K562 (cell line): ENCODE data around the gene MYO6. TPM values are rescaled to one million over a fixed set of nuclear protein-coding genes. Genes with fewer than 3 reads are reported as not detected.

Experiments
- ATAC-seq: fragments of 200-7000 bp; cut with Tn5 transposase; 3 replicates; pipeline ENCODE4 v1.9.1; 2020; ENCODE audit warnings: moderate library complexity
- BruUV-seq: library from RNA; stranded (reverse); fragments of 400-500 nt; replicated peaks from 2 replicates; lab custom pipeline; 2021; lab: Mats Ljungman, UMichigan
- CTCF ChIA-PET: fragments of 300-600 bp; formaldehyde crosslinking; extraction: SDS; loops from one replicate; lab custom pipeline; 2021; ENCODE audit warnings: low intra/inter-chr PET ratio; lab: Yijun Ruan, JAX
- POLR2A ChIA-PET: fragments of 300-600, 350-650 bp; sonication (Branson Sonifier 250); formaldehyde crosslinking; extraction: SDS; loops from one replicate; lab custom pipeline; 2021; ENCODE audit warnings: antibody characterized with exemption, inconsistent platforms; lab: Yijun Ruan, JAX
- DNase-seq, 4 experiments: peaks; one replicate each; pipeline versions ENCODE4 v3.0.0 to v3.0.0-alpha.2; 2011 to 2018; ENCODE audit warnings: low spot score in 3 of 4, mixed read lengths in 3 of 4; ENCODE audit errors: extremely low read depth in 1 of 4
- FAIRE-seq: peaks from 2 replicates; lab custom pipeline; 2011; peaks lifted over from hg19 to GRCh38; lab: Jason Lieb, UNC
- H2AFZ ChIP-seq: 2 replicates; pipeline ENCODE4 v1.6.0; 2011; ENCODE audit warnings: low read depth, low read length, control low read depth, inconsistent platforms
- H3K27ac ChIP-seq: fragments of 200-600 bp; 3 replicates; pipeline ENCODE4 v1.8.0; 2011; ENCODE audit warnings: low read depth, mild to moderate bottlenecking, control low read depth, inconsistent platforms, low read length, moderate library complexity, mixed read lengths; ENCODE audit errors: extremely low read depth
- H3K27me3 ChIP-seq, 2 experiments: fragments of 300-600 bp in 1 of 2; 2 replicates in 1 of 2; 3 replicates in 1 of 2; pipeline versions ENCODE4 v1.6.0 to v1.8.0; 2011; ENCODE audit warnings: inconsistent platforms in 2 of 2, low read length in 2 of 2, mild to moderate bottlenecking in 1 of 2, mixed read lengths in 1 of 2, moderate library complexity in 1 of 2; ENCODE audit not compliant: control insufficient read depth in 2 of 2, insufficient read depth in 2 of 2
- H3K36me3 ChIP-seq: fragments of 300-600 bp; 3 replicates; pipeline ENCODE4 v1.8.0; 2011; ENCODE audit warnings: mild to moderate bottlenecking, low read length, inconsistent platforms; ENCODE audit not compliant: control insufficient read depth, insufficient read depth
- H3K4me1 ChIP-seq, 2 experiments: fragments of 200-600 bp in 1 of 2; replicated peaks in 1 of 2; 2 replicates in 1 of 2; 3 replicates in 1 of 2; pipeline versions ENCODE4 v1.5.1 to v1.8.0; 2011; ENCODE audit warnings: inconsistent platforms in 2 of 2, low read length in 2 of 2, mild to moderate bottlenecking in 1 of 2, mixed read lengths in 1 of 2, moderate library complexity in 1 of 2; ENCODE audit not compliant: control insufficient read depth in 2 of 2, insufficient read depth in 2 of 2
- H3K4me2 ChIP-seq: 2 replicates; pipeline ENCODE4 v1.6.1; 2011; ENCODE audit warnings: low read length, control low read depth, inconsistent platforms, mixed read lengths; ENCODE audit not compliant: insufficient read depth
- H3K4me3 ChIP-seq: fragments of 200-600 bp; sonication (generic), shearing (Covaris generic); 2 replicates; pipeline ENCODE4 v1.5.1; 2016; ENCODE audit warnings: control low read depth, inconsistent platforms
- H3K79me2 ChIP-seq: fragments of 200-600 bp; 3 replicates; pipeline ENCODE4 v1.8.0; 2011; ENCODE audit warnings: low read length, inconsistent platforms; ENCODE audit not compliant: control insufficient read depth, insufficient read depth
- H3K9ac ChIP-seq, 2 experiments: 2 replicates each; pipeline versions ENCODE4 v1.6.0 to v1.6.1; 2011; ENCODE audit warnings: low read depth in 2 of 2, low read length in 2 of 2, control low read depth in 1 of 2, inconsistent platforms in 1 of 2, mild to moderate bottlenecking in 1 of 2, mixed read lengths in 1 of 2; ENCODE audit not compliant: insufficient read depth in 1 of 2
- H3K9me1 ChIP-seq: one replicate; pipeline ENCODE4 v1.6.0; 2011; ENCODE audit warnings: inconsistent platforms, mild to moderate bottlenecking, low read length, moderate library complexity; ENCODE audit not compliant: control insufficient read depth, insufficient read depth
- H3K9me3 ChIP-seq: replicated peaks from 2 replicates; pipeline ENCODE4 v1.5.1; 2011; ENCODE audit warnings: low read depth, low read length, inconsistent platforms; ENCODE audit not compliant: control insufficient read depth, insufficient read depth
- H4K20me1 ChIP-seq: replicated peaks from 2 replicates; pipeline ENCODE4 v1.6.1; 2011; ENCODE audit warnings: low read length, inconsistent platforms, mixed read lengths; ENCODE audit not compliant: control insufficient read depth, insufficient read depth
- CHD2 ChIP-seq: IDR thresholded peaks from 2 replicates; pipeline ENCODE4 v1.6.1; 2011; ENCODE audit warnings: low read depth, low read length
- NFE2L1 ChIP-seq: fragments of 450-650 bp; IDR thresholded peaks from 2 replicates; pipeline ENCODE4 v1.6.1; 2016; ENCODE audit warnings: missing genetic modification characterization, low read depth, mild to moderate bottlenecking, missing compliant biosample characterization, moderate library complexity, borderline replicate concordance
- ZNF140 ChIP-seq: fragments of 250-450 bp; sonication (Bioruptor Pico); IDR thresholded peaks from 2 replicates; pipeline ENCODE4 v1.8.0; 2021; ENCODE audit warnings: moderate library complexity, mild to moderate bottlenecking, inconsistent platforms
- WGBS: fragments of 100-300 bp; shearing (Covaris generic); methylation state at CpG from one replicate; pipeline ENCODE4 v1.1.6; 2016; ENCODE audit warnings: low coverage, mixed read lengths; ENCODE audit not compliant: insufficient coverage; ENCODE audit errors: missing lambda C conversion rate; 5-methylcytosine and 5-hydroxymethylcytosine counted together
- in situ Hi-C: fragments of 300-500 bp; cut with MboI; formaldehyde crosslinking; loops from 4 replicates; pipeline ENCODE4 v1.15.0; 2018; ENCODE audit warnings: inconsistent platforms, mixed read lengths
- intact Hi-C: fragments of 100-400 bp; cut with micrococcal nuclease; formaldehyde crosslinking; loops from 2 replicates; pipeline ENCODE4 v1.14.2; 2022
- polyA plus RNA-seq, 8 experiments: library from polyadenylated mRNA; depleted of rRNA in 4 of 8; stranded (reverse) in 5 of 8; unstranded in 3 of 8; fragments of >200 nt; fragmentation: Nextera tagmentation in 2 of 8; fragmentation: Illumina TruSeq in 1 of 8; extraction: Ambion mirVana in 2 of 8; extraction: Trizol in 1 of 8; gene quantifications; 2 replicates each; pipeline versions ENCODE4 v1.2.1 to v1.2.3, GENCODE V29; 2011 to 2014; ENCODE audit warnings: inconsistent platforms in 1 of 8, missing spikeins in 1 of 8
- total RNA-seq, 7 experiments: library from RNA; depleted of rRNA in 6 of 7; stranded (reverse); fragments of >200 nt in 6 of 7; fragmentation: Illumina TruSeq in 2 of 7; extraction: Trizol in 2 of 7; gene quantifications; 2 replicates each; pipeline versions ENCODE4 v1.2.1 to v1.2.3, GENCODE V29; 2011 to 2021; ENCODE audit warnings: low replicate concordance in 1 of 7
- TF ChIP-seq, protein P1 (sequence below), 2 experiments: fragments of 450-650 bp in 1 of 2; sonication (generic) in 1 of 2; formaldehyde crosslinking in 1 of 2; IDR thresholded peaks; 2 replicates each; pipeline versions ENCODE4 v1.7.1 to v1.9.0; 2016 to 2022; ENCODE audit warnings: inconsistent platforms in 1 of 2, mild to moderate bottlenecking in 1 of 2, missing genetic modification reagents in 1 of 2

MYO6 gene
- total and polyA plus RNA-seq, 9 of the 15 experiments (the other 6 are each of a cell fraction or from before 2014, with no cell fraction given), result 1.3 to 5.5 (median 2.7) TPM

DNA sequence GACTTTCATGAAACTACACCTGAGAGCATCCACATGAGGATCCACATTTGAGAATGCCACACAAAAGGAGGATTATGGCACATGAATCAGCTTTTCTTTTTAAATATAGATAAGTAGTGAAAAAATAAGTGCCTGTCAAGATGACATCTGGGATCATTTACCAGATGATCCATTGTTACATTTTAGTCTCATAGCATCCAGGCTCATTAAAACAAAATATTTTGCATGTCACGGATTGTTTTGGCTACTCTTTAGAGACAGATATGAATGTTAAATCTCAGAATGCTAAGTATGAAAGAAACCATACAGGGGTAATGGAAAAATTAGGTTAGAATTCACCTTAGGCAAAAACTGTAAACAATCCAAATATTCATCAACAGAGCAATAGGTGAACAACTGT lies 66.7 kb downstream of the MYO6 start:
- POLR2A ChIA-PET, result no interaction called here
- H3K36me3 ChIP-seq, result no peaks in the 10 kb centered on the region
- ATAC-seq (no peak), FAIRE-seq (no peak), DNase-seq (no peak)
- in situ Hi-C loops, result no loop called here
- WGBS, result 14% methylated on average over 1 of the region's 1 CpG
- CTCF ChIA-PET, result no interaction called here
- no peak overlapping the region for H3K4me3 ChIP-seq
- intact Hi-C loops, result no loop called here
- TF ChIP-seq ZNF140 (CRISPR knock-in tag) (no peak), NFE2L1 (tag) (no peak), CHD2 (no peak)
- H3K27me3 ChIP-seq, result no peaks in the 10 kb centered on the region
- no peaks in the 10 kb centered on the region for H3K4me1 ChIP-seq
- H3K9ac ChIP-seq, result no peak overlapping the region
- BruUV-seq, result no TSS peak
- H2AFZ ChIP-seq, result no peak overlapping the region
- H3K27ac ChIP-seq, result no peak overlapping the region
- H3K9me3 ChIP-seq, result no peaks in the 10 kb centered on the region
- H3K4me2 ChIP-seq, result no peak overlapping the region
- H3K9me1 ChIP-seq, result no peaks in the 10 kb centered on the region
- no peaks in the 10 kb centered on the region for H4K20me1 ChIP-seq
- H3K79me2 ChIP-seq, result no peaks in the 10 kb centered on the region

DNA sequence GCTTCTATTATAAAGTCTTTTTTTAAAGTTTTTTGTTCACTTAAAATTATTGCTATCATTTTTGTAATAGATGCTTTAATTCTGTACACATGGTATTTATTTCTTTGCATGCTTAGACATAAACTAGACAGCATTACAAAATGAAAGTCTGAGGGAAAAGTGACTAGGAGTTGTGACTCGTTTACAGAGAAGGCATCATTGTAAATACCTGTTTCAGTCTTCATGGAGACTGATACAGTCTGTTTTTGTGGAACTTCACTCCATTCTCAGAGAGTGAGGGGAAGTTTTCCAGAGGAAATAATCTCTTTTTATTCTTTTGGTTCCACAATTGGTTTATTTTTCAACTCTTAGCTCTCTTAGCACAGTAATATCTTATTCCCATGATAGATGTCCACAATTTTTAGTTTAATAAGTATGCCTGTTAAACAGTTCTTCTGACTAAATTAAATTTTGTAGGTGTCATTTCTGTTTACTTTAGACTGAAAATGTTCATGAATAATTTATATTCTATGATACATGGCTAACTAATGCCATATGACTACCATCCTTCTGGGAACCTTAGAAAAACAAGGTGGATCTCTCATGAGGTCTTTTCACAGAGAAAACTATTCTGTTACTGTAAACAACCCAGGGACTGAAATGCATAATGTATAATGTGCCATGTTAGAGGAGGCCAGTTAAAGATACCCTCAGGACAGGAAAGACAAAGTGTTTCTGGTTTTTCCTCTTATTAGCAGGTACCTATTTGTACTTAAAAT lies 69.2 kb downstream of the MYO6 start:
- Histone ChIP-seq H3K4me3 (no peak overlapping the region), H4K20me1 (no peaks in the 10 kb centered on the region), H3K79me2 (no peaks in the 10 kb centered on the region), H3K27me3 (no peaks in the 10 kb centered on the region), H3K9ac (no peak overlapping the region), H2AFZ (no peak overlapping the region), H3K9me1 (no peaks in the 10 kb centered on the region), H3K36me3 (no peaks in the 10 kb centered on the region), H3K9me3 (no peaks in the 10 kb centered on the region), H3K27ac (no peak overlapping the region), H3K4me1 (no peaks in the 10 kb centered on the region), H3K4me2 (no peak overlapping the region)
- POLR2A ChIA-PET, result interaction anchor here (0.5 to 1.2 kb wide), 2 partner anchors 9 to 28 kb away, joined by 3 read pairs; no protein-coding TSS in a partner anchor
- in situ Hi-C loops (no loop called here), intact Hi-C loops (no loop called here)
- FAIRE-seq (no peak), DNase-seq (no peak), ATAC-seq (no peak)
- 0% methylated on average over 1 of the region's 1 CpG for WGBS
- no TSS peak for BruUV-seq
- TF ChIP-seq, protein P1, sequence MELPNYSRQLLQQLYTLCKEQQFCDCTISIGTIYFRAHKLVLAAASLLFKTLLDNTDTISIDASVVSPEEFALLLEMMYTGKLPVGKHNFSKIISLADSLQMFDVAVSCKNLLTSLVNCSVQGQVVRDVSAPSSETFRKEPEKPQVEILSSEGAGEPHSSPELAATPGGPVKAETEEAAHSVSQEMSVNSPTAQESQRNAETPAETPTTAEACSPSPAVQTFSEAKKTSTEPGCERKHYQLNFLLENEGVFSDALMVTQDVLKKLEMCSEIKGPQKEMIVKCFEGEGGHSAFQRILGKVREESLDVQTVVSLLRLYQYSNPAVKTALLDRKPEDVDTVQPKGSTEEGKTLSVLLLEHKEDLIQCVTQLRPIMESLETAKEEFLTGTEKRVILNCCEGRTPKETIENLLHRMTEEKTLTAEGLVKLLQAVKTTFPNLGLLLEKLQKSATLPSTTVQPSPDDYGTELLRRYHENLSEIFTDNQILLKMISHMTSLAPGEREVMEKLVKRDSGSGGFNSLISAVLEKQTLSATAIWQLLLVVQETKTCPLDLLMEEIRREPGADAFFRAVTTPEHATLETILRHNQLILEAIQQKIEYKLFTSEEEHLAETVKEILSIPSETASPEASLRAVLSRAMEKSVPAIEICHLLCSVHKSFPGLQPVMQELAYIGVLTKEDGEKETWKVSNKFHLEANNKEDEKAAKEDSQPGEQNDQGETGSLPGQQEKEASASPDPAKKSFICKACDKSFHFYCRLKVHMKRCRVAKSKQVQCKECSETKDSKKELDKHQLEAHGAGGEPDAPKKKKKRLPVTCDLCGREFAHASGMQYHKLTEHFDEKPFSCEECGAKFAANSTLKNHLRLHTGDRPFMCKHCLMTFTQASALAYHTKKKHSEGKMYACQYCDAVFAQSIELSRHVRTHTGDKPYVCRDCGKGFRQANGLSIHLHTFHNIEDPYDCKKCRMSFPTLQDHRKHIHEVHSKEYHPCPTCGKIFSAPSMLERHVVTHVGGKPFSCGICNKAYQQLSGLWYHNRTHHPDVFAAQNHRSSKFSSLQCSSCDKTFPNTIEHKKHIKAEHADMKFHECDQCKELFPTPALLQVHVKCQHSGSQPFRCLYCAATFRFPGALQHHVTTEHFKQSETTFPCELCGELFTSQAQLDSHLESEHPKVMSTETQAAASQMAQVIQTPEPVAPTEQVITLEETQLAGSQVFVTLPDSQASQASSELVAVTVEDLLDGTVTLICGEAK (IDR thresholded peaks at IDR 0.05), result no peak
- TF ChIP-seq, protein P1 (CRISPR knock-in tag; IDR thresholded peaks at IDR 0.05), result no peak
- CTCF ChIA-PET, result no interaction called here
